Fibroblast of the conjunctiva (primary cell): ENCODE measurements around the gene VASH2.
A peak's percentile ranks its signal among the peaks of the same experiment; 100 is the strongest.
"Not testable (repeated sequence)": the region's sequence is repeated elsewhere in the genome, so short reads cannot be mapped to it uniquely, and the experiment has no call there.

Experiments
- DNase-seq: peaks from one replicate; pipeline ENCODE4 v3.0.0-alpha.2; 2010; ENCODE audit warnings: low read depth

VASH2 gene

GRCh38 chr1:212981025-212981495 lies 30.7 kb downstream of the VASH2 start:
- DNase-seq: no peak

DNA sequence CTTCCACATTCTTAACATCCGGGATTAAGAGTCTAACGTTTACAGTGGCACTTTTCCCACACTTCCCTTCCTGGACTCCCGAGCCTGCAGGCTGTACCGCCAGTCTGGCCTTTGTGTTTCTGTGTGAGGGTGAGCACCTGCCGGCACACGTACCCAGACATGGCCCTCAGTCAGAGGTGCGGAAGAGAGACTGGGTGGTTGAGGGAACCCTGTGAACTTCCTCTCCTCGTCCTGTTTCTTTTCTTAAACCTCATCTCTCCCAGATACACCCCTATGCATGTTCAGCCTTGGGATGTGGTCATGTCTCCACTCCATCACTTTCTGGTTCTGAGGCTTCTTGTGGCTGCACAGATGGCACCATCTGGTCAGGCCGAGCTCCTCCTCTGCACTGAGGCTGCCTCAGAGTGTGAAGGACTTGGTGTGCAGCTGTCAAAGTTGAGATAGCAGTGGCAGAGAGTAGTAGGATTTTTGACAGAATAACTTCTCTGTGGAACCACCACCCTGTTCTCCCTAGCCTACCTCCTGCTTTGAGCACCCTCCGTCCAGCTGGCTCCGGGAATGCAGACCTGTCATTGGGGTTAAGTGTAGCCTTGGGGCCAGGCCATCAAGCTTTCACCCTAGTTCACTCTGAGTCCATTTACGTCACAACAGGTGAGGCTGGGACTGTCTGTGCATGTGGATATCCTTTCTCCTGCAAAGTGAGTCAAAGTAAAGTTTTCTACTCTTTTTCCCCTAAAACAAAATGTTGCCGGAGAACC lies 31.4 kb downstream of the VASH2 start:
- DNase-seq: no peak

- DNase-seq: no peak
These were observed 32.2 kb downstream of the VASH2 start for GRCh38 chr1:212982430-212983152.

GRCh38 chr1:212983482-212983881 lies 33.1 kb downstream of the VASH2 start:
- no peak for DNase-seq

DNA sequence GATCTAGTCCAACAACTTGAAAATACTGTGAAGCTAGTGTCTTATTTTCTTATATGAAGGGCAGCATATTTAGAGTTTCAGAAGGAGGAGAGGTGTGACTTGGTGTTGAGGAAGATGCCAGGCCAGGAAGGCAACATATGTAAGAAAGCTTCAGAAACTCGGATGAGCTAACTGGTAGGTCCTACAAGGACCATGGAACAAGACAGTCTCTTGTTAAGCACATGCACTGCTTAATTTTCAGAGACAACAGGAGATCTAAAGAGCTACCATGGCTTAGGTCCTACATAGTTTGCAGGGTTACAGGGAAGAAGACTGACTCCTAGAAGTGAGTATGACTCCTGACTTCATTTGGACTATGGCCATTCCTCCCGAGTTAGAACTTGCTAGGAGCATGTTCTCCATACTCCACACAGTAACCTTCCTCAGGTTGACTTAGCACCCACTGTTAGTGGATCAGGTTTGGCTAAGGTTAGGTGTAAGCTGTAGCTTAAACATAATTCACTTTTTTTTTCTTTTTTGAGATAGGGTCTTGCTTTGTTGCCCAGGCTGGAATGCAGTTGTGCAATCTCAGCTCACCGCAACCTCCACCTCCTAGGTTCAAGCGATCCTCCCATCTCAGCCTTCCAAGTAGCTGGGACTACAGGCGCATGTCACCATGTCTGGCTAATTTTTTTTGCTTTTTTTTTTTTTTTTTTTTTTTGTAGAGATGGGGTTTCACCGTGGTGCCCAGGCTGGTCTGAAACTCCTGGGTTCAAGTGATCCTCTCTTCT lies 34.4 kb downstream of the VASH2 start:
- DNase-seq: no peak

DNA sequence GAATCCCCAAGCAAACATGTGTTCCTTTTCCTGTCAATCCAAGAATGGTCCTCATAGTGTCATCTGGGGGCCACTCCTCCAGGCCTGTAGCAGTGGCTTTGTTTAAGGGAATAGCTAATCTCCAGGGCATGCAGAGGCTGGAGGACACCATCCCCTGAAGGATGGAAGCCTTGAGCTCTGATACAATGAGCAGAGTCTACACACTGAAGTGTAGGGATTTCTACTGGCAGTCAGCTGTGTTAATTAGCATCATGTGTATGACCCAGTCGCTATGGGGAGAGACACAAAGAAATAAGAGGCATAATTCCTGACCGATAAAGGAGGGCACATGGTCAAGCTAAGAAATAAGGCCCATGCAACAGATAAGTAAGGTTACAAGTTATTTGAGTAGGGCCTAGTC lies 36.2 kb downstream of the VASH2 start:
- no peak for DNase-seq

DNA sequence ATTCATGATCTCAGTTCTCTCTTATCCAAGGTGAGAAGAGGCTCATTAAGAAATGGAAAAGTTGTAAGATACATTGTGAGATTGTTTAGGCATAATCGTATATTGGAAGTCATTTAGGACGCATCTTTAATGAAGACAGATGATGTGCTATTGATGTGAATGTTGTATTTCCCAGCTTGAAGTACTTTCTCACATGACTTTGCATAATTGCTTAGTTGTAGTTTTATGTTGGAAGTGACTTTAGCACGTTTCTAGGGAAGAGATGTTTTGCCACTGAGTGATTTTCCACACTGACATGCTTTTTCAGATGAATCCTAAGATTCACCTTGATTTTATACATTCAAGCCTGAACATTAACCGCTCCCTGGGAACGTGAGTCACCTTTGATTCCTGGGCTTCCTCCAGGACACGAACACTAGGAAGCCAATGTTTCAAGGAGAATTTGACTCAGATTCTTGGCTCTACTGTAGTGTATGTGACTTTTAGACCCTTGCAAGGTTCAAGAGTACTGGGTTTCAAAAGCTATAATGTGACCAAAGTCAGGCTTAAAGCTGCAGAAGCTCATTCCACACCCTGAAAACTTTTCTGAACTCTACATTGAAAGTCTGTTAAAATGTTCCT lies 37.5 kb downstream of the VASH2 start:
- DNase-seq: peak; percentile 10

DNA sequence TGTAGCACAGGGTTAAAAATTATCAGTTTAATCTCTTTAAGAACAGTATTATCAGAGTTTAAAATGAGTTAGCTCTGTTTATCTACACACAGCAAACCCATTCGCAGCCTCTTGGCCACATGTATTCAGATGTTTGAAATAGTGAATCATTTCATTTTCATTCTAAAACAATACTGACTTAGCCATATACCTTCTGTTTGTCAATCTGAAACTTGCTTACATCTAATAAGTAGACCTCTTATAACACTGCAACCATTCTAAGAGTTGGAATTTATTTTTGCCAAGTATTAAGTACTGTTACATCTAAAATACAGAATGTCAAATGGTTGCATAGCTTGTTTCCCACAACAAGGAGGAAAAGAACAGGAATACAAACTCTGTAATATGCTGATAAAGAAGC lies 39.9 kb downstream of the VASH2 start:
- DNase-seq: no peak

GRCh38 chr1:212993960-212994359 lies 43.6 kb downstream of the VASH2 start:
- not testable (repeated sequence) for DNase-seq

GRCh38 chr1:212994926-212995325 lies 44.6 kb downstream of the VASH2 start:
- no peak for DNase-seq

- DNase-seq: no peak
These were observed 52.9 kb downstream of the VASH2 start for GRCh38 chr1:213003256-213003655.

DNA sequence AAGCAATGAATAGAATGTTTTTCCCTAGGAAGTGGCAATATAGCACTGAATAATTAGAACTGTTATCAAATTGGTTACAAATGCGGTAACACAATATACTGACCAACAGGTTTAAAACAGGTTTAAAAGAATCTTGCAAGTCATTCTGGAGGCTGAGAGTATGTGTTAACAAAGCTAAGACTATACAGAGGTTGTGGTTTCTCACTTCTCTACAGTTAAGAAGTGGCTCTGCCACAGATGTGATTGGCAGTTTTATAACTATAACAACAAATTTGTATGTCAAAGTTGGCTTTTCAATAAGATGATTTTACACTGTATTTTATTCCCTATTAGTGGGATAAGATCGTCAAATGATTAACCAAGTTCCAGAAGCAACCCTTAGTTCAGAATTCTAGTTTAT lies 58.2 kb downstream of the VASH2 start:
- no peak for DNase-seq

DNA sequence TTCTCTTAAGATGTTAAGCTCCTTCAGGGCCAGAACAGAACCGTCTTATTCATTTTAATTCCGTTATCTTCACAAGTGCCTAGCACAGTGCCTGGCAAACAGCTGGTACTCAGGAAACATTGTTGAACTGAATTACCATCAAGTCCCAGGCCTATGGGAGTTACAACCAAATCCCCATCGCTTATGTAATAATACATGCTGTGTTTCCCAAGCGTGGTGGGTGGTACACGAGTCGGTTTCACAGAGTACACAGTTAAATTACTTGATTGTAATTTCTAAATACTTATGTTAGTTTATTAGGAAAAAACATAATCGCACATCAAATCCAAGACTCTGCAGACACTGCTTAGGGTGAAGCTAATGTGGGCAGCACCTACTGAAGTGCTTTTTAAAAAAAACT lies 64.3 kb downstream of the VASH2 start:
- DNase-seq: no peak

DNA sequence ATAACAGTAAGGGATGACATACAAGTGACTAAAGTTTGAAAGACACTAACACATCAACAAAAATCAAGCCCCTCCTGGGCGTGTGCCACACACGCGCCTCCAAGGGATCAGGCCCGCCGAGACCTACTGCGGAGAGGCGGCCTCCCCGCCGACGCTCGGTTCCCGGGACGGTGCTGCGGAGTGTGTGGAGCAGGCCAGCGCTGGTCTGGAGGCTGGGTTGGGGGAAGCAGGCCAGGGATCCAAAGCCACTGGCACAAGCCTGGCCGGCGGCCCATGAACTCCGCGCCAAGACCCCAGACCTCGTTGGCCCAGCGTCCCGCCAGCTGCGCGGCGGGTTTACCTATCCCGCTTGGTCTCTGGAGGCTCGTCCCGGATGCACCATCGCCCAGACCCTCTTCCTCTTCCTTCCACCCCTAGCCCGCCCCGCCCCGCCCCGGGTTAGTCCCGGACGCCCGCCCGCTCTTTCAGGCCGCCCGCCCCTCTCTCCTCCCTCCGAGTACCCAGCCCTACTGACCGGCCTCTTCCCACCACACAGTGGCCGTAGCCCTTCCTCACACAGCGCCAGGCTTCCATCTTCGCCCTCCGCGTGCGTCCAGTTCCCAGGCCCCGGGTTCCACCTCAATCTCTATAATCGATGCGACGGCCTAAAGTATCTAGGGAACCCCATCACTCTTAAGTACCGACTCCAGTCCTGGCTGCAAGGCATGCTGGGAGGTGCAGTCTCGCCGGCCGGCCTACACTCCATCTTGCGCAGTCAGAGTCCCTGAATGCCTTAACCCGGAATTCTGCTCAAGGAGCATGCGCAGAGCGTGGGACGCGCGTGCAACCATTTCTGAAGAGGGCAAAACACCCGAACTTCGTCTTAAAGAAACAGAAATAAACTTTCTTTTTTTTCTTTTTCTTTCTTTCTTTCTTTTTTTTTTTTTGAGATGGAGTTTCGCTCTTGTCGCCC lies 65.0 kb downstream of the VASH2 start, which contains the start of gene ANGEL2:
Gene ANGEL2 (minus strand): TSS at position 769 of the 952 bp plus-strand sequence. CDS start 196 bp downstream, at position 573.
- peak; percentile 96 for DNase-seq

DNA sequence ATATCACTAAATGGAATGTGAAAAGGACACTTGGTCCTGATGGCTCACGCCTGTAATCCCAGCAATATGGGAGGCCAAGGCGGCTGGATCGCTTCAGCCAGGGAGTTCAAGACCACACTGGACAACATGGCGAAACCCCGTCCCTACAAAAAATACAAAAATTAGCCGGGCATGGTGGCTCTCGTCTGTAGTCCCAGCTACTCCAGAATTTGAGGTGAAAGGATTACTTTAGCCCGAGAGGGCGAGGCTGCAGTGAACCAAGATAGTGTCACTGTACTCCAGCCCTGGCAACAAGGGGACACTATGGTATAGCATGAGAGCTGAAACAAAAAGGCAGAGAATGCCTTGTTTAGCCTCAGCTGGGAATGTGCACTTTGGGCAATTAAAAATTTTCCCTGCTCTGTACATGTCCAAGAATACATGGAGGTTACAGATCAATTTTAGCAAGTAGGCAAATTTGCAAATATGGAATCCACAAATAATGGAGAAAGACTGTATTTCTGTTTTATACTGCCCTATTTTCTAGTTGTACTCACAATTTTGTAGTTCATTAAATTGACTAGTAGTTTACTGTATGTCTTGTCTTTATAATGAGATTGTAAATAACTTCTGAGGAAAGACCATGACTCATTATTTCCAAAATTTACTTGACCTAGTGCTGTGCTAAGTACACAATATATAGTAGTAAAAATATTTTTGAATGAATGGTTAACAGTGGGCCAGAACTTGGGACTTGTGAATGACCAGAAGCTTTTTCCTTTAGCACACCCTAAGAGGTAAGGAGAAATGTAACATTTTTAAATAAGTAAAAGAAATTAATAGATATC lies 67.3 kb downstream of the VASH2 start:
- no peak for DNase-seq

GRCh38 chr1:213019450-213019849 lies 69.1 kb downstream of the VASH2 start:
- no peak for DNase-seq

DNA sequence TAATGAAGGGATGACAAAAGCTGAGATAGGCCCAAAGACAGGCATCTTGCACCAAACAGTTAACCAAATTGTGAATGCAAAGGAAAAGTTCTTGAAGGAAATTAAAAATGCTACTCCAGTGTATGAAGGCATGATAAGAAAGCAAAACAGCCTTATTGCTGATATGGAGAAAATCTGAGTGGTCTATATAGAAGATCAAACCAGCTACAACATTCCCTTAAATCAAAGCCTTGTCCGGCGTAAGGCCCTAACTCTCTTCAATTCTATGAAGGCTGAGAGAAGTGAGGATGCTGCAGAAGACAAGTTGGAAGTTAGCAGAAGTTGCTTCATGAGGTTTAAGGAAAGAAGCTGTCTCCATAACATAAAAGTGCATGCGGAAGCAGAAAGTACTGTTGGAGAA lies 69.7 kb downstream of the VASH2 start:
- no peak for DNase-seq

DNA sequence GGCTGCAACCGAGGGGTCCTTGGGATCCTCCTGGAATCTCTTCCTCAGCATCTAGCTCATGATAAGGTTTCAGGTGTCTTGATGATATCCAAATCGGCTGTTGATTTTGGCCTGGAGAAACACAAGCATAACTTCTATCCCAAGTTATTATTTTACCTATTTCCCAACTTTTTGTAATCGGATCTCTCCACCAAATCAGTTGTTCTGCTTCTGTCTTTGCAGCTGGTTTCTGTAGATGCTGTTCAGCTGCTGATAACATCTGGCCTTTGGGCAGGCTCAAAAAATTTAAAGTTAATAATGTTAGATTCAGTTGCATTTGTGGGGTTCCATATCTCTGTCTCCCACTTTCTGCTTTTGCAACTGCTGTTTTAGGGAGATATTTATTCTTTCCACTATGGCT lies 76.7 kb downstream of the VASH2 start:
- DNase-seq: not testable (repeated sequence)

GRCh38 chr1:213032651-213033050 lies 82.3 kb downstream of the VASH2 start:
- no peak for DNase-seq

GRCh38 chr1:213034713-213035112 lies 84.4 kb downstream of the VASH2 start:
- DNase-seq: no peak
